HG03439 (cell line): ENCODE measurements around the gene NDUFAF8.
"Not testable (repeated sequence)": the region's sequence is repeated elsewhere in the genome, so short reads cannot be mapped to it uniquely, and the experiment has no call there.

Experiments used
- ATAC-seq: cut with Tn5 transposase; IDR thresholded peaks from one replicate; pipeline ENCODE4 v1.9.1; 2021; ENCODE audit warnings: mild to moderate bottlenecking, moderate library complexity; ENCODE audit not compliant: unreplicated experiment

NDUFAF8 gene

GRCh38 chr17:81222906-81223761, 16.0 kb upstream of the NDUFAF8 start, which contains the start of gene CEP131:
Gene CEP131, minus strand, starts transcription at chr17:81222965. Its CDS starts 2,909 bp downstream, at chr17:81220056.
- ATAC-seq, result peak; percentile 94

GRCh38 chr17:81223762-81224130, 15.4 kb upstream of the NDUFAF8 start:
- no peak for ATAC-seq

GRCh38 chr17:81227630-81228029, 11.5 kb upstream of the NDUFAF8 start:
- not testable (repeated sequence) for ATAC-seq

- no peak for ATAC-seq
Observed at GRCh38 chr17:81228420-81228819, 10.7 kb upstream of the NDUFAF8 start.

GRCh38 chr17:81228834-81229665, 10.1 kb upstream of the NDUFAF8 start:
- ATAC-seq, result no peak

DNA sequence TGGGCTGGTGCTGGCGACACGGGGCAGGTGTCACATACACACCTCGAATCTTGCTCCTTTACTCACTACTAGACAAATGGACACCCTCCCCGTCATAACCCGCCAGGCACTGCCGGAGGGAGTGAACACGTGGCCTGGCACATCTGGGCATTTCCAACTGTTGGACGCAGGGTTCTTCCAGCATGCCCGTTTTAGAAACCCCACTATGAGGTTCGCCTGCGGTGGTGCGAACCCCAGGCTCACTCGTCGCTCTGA, 9.5 kb upstream of the NDUFAF8 start:
- no peak for ATAC-seq

- ATAC-seq, result no peak
Observed at GRCh38 chr17:81230043-81230820, 8.9 kb upstream of the NDUFAF8 start.

GRCh38 chr17:81231121-81231645, 7.9 kb upstream of the NDUFAF8 start:
- no peak for ATAC-seq

- no peak for ATAC-seq
Observed at GRCh38 chr17:81231766-81232581, 7.1 kb upstream of the NDUFAF8 start.

DNA sequence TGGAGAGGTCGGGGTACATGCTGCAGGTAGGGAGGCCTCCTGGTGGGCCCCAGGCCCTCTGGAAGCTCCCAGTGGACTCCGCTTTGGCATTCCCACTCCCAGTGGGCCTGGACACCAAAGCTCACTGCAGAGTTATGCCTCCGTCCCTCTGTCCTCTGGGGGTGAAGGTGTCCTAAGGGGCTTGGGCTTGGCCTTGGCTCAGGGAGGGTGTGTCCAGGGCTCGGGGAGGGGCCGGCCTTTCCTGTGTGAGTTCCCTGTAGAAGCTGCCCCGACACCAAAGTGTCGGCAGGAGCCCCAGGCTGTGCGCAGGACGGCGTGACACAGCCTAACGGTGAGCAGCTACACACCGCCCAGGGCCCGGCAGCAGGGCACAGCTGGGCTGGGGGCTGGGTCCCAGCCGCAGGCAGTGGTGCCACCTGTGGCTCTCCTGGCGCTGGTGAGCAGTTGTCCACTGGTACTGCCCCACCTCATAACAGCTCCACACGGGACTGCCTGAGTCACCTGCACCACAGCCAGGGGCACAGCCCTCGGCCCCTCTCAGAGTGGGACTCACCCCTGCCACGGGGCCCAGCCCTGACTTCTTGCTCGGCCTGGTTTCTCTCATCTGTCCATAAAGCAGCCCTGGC, 6.4 kb upstream of the NDUFAF8 start:
- no peak for ATAC-seq

GRCh38 chr17:81233316-81233715, 5.8 kb upstream of the NDUFAF8 start:
- ATAC-seq, result no peak

DNA sequence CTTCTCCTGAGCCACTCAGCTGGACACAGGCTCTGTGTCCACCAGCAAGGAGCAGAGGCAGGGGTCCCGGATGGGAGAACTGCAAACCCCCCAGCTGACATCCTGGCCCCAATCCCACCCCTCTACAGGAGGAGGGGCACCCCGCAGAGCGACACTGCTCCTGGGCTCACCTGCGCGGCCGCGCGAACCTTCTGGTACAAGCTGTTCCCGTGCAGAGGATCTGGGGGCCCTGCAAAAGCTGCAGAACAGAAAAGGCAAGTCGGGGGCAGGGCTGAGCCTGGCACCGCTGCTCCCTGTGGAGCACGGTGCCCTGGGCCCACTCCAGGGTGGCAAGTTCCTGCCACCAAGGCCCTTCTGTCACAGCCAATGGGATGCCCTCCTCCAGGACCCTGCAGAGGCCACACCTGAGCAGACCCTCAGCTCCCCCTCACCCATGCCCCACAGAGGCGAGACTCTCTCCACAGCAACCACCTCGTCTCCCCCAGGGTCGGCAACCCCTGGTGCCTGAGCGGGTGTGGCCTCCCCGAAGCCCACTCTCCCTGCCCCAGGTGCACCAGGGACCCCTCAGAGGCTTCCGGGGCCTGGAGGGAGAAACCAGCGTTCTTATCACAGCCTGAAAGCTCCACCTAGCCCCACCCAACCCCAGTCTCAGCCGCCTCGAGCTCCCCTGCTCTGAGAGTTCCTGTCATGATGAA, 5.2 kb upstream of the NDUFAF8 start:
- ATAC-seq, result no peak

GRCh38 chr17:81234506-81234855, 4.6 kb upstream of the NDUFAF8 start:
- ATAC-seq, result no peak

GRCh38 chr17:81234940-81235821, 3.9 kb upstream of the NDUFAF8 start:
- no peak for ATAC-seq

GRCh38 chr17:81235822-81236740, 3.0 kb upstream of the NDUFAF8 start:
- no peak for ATAC-seq

- ATAC-seq, result no peak
Observed at GRCh38 chr17:81236784-81237183, 2.3 kb upstream of the NDUFAF8 start.
